H1 (cell line): ENCODE data around the gene IQGAP1. TPM values are rescaled to one million over a fixed set of nuclear protein-coding genes. Genes with fewer than 3 reads are reported as not detected.

ENCODE experiments used
- CTCF ChIA-PET: fragments of 300-600 bp; sonication (Branson Sonifier 250); formaldehyde crosslinking; loops from one replicate; lab custom pipeline; 2021; ENCODE audit not compliant: partially characterized antibody; lab: Charles Lee
- POLR2A ChIA-PET: fragments of 300-600 bp; sonication (Branson Sonifier 250); formaldehyde crosslinking; loops from one replicate; lab custom pipeline; 2021; ENCODE audit warnings: inconsistent platforms; ENCODE audit not compliant: partially characterized antibody; lab: Charles Lee
- DNase-seq, 2 experiments: peaks; one replicate each; pipeline versions ENCODE4 v3.0.0 to v3.0.0-alpha.2; 2010 to 2022; ENCODE audit warnings: low spot score in 2 of 2, low read depth in 1 of 2, mixed read lengths in 1 of 2
- FAIRE-seq: peaks from 2 replicates; lab custom pipeline; 2011; peaks lifted over from hg19 to GRCh38; lab: Jason Lieb, UNC
- H2AFZ ChIP-seq: 2 replicates; pipeline ENCODE4 v1.8.1; 2012; ENCODE audit warnings: low read length, inconsistent platforms
- H2AK5ac ChIP-seq: 2 replicates; pipeline ENCODE4 v1.6.1; 2013; ENCODE audit warnings: low read depth, low read length
- H2BK120ac ChIP-seq: replicated peaks from 2 replicates; pipeline ENCODE3; 2013; ENCODE audit warnings: low read depth, low read length, inconsistent platforms
- H2BK12ac ChIP-seq: 2 replicates; pipeline ENCODE4 v1.6.1; 2013; ENCODE audit warnings: low read depth, low read length
- H2BK15ac ChIP-seq: 2 replicates; pipeline ENCODE4 v1.6.1; 2013; ENCODE audit warnings: low read length
- H2BK20ac ChIP-seq: 2 replicates; pipeline ENCODE4 v1.6.1; 2013; ENCODE audit warnings: low read length
- H2BK5ac ChIP-seq: 2 replicates; pipeline ENCODE4 v1.6.1; 2013; ENCODE audit warnings: low read depth, low read length
- H3K14ac ChIP-seq: 2 replicates; pipeline ENCODE4 v1.6.1; 2013; ENCODE audit warnings: inconsistent platforms; ENCODE audit not compliant: insufficient read length
- H3K18ac ChIP-seq: 2 replicates; pipeline ENCODE4 v1.6.1; 2013; ENCODE audit warnings: low read length; ENCODE audit errors: extremely low read depth
- H3K23ac ChIP-seq: 2 replicates; pipeline ENCODE4 v1.6.1; 2013; ENCODE audit warnings: inconsistent platforms; ENCODE audit not compliant: insufficient read length
- H3K23me2 ChIP-seq: 2 replicates; pipeline ENCODE4 v1.6.1; 2013; ENCODE audit warnings: low read depth, low read length
- H3K27ac ChIP-seq: 2 replicates; pipeline ENCODE4 v1.6.1; 2011; ENCODE audit warnings: low read depth, low read length, inconsistent platforms
- H3K27me3 ChIP-seq, 4 experiments: replicated peaks in 1 of 4; 1 replicate in 1 of 4; 2 replicates in 3 of 4; pipeline versions ENCODE4 v1.6.1 to v1.8.1; 2011 to 2013; ENCODE audit warnings: low read length in 3 of 4, mild to moderate bottlenecking in 3 of 4, inconsistent platforms in 2 of 4, mixed read lengths in 2 of 4, moderate library complexity in 1 of 4; ENCODE audit not compliant: control insufficient read depth in 3 of 4, insufficient read depth in 3 of 4; ENCODE audit errors: extremely low read depth in 1 of 4
- H3K36me3 ChIP-seq, 4 experiments: 2 replicates each; pipeline versions ENCODE4 v1.6.1 to v1.8.1; 2011 to 2013; ENCODE audit warnings: mild to moderate bottlenecking in 4 of 4, low read length in 3 of 4, moderate library complexity in 2 of 4, control low read depth in 1 of 4, inconsistent platforms in 1 of 4; ENCODE audit not compliant: insufficient read depth in 4 of 4, control insufficient read depth in 2 of 4
- H3K4ac ChIP-seq: replicated peaks from 2 replicates; pipeline ENCODE3; 2013; ENCODE audit warnings: low read length, low read depth, mixed read lengths, inconsistent platforms; ENCODE audit not compliant: insufficient read length
- H3K4me1 ChIP-seq, 4 experiments: replicated peaks in 1 of 4; 1 replicate in 1 of 4; 2 replicates in 3 of 4; pipeline versions ENCODE4 v1.6.1 to v1.8.1; 2011 to 2013; ENCODE audit warnings: low read length in 3 of 4, inconsistent platforms in 2 of 4, mixed read lengths in 1 of 4; ENCODE audit not compliant: insufficient read depth in 4 of 4, control insufficient read depth in 3 of 4
- H3K4me2 ChIP-seq, 2 experiments: 2 replicates each; pipeline versions ENCODE4 v1.6.1 to v1.8.1; 2011 to 2013; ENCODE audit warnings: low read depth in 2 of 2, low read length in 2 of 2, control low read depth in 1 of 2, inconsistent platforms in 1 of 2, mild to moderate bottlenecking in 1 of 2; ENCODE audit not compliant: insufficient read depth in 1 of 2
- H3K4me3 ChIP-seq, 4 experiments: fragments of 200-600, 300-600 bp in 1 of 4; sonication (generic), shearing (Covaris generic), sonication (Bioruptor Twin) in 1 of 4; 2 replicates each; pipeline versions ENCODE4 v1.5.1 to v1.8.1; 2011 to 2016; ENCODE audit warnings: low read length in 4 of 4, low read depth in 3 of 4, control low read depth in 2 of 4, inconsistent platforms in 2 of 4, mild to moderate bottlenecking in 2 of 4, mixed read lengths in 1 of 4, moderate library complexity in 1 of 4; ENCODE audit not compliant: insufficient read depth in 2 of 4; ENCODE audit errors: extremely low read depth in 1 of 4
- H3K56ac ChIP-seq: replicated peaks from 2 replicates; pipeline ENCODE3; 2013; ENCODE audit warnings: low read depth, mild to moderate bottlenecking, mixed read lengths, low read length, inconsistent platforms; ENCODE audit not compliant: insufficient read length
- H3K79me1 ChIP-seq: 2 replicates; pipeline ENCODE4 v1.6.1; 2013; ENCODE audit warnings: low read depth, low read length, control low read depth
- H3K79me2 ChIP-seq, 2 experiments: 2 replicates each; pipeline versions ENCODE4 v1.6.1 to v1.8.1; 2012 to 2013; ENCODE audit warnings: low read length in 2 of 2, mild to moderate bottlenecking in 2 of 2, inconsistent platforms in 1 of 2; ENCODE audit not compliant: insufficient read depth in 2 of 2, control insufficient read depth in 1 of 2
- H3K9ac ChIP-seq, 4 experiments: replicated peaks in 1 of 4; 1 replicate in 1 of 4; 2 replicates in 3 of 4; pipeline versions ENCODE4 v1.6.1 to v1.8.1; 2011 to 2013; ENCODE audit warnings: low read depth in 3 of 4, low read length in 3 of 4, control low read depth in 2 of 4, mild to moderate bottlenecking in 2 of 4, moderate library complexity in 2 of 4, inconsistent platforms in 1 of 4; ENCODE audit errors: extremely low read depth in 1 of 4
- H3K9me3 ChIP-seq, 2 experiments: 2 replicates each; pipeline versions ENCODE4 v1.6.1 to v1.8.1; 2012 to 2013; ENCODE audit warnings: mild to moderate bottlenecking in 2 of 2, moderate library complexity in 2 of 2, control low read depth in 1 of 2, inconsistent platforms in 1 of 2, low read depth in 1 of 2, low read length in 1 of 2, mixed read lengths in 1 of 2; ENCODE audit not compliant: insufficient read depth in 2 of 2
- H4K20me1 ChIP-seq, 2 experiments: replicated peaks in 1 of 2; 2 replicates each; pipeline versions ENCODE3 to v1.8.1; 2011 to 2013; ENCODE audit warnings: inconsistent platforms in 2 of 2, low read length in 2 of 2, mild to moderate bottlenecking in 1 of 2; ENCODE audit not compliant: insufficient read depth in 2 of 2, control insufficient read depth in 1 of 2
- H4K5ac ChIP-seq: 2 replicates; pipeline ENCODE4 v1.6.1; 2013; ENCODE audit warnings: low read length, low read depth, mixed read lengths, inconsistent platforms; ENCODE audit not compliant: insufficient read length
- H4K8ac ChIP-seq: 2 replicates; pipeline ENCODE4 v1.8.0; 2013; ENCODE audit warnings: mild to moderate bottlenecking, moderate library complexity, low read length, inconsistent platforms; ENCODE audit not compliant: insufficient read depth; ENCODE audit errors: extremely low read depth
- H4K91ac ChIP-seq: replicated peaks from 2 replicates; pipeline ENCODE3; 2013; ENCODE audit warnings: low read length, mixed read lengths, inconsistent platforms; ENCODE audit not compliant: insufficient read length
- E2F6 ChIP-seq: IDR thresholded peaks from 2 replicates; pipeline ENCODE4 v1.6.1; 2012; ENCODE audit warnings: inconsistent platforms
- FOSL1 ChIP-seq: IDR thresholded peaks from 2 replicates; pipeline ENCODE4 v1.6.1; 2011; ENCODE audit warnings: mild to moderate bottlenecking, low read depth, low read length, moderate library complexity; ENCODE audit not compliant: insufficient read depth
- HDAC2 ChIP-seq, 2 experiments: fragments of 300-600 bp in 1 of 2; sonication (generic) in 1 of 2; IDR thresholded peaks; 2 replicates each; pipeline ENCODE4 v1.6.1; 2011 to 2012; ENCODE audit warnings: low read depth in 2 of 2, low read length in 2 of 2, mild to moderate bottlenecking in 2 of 2, moderate library complexity in 2 of 2, borderline replicate concordance in 1 of 2, inconsistent platforms in 1 of 2
- HDAC6 ChIP-seq: IDR thresholded peaks from one replicate; pipeline ENCODE4 v1.7.1; 2012; ENCODE audit warnings: low read depth, mild to moderate bottlenecking, inconsistent platforms, low read length, moderate library complexity
- MAFK ChIP-seq: IDR thresholded peaks from 2 replicates; pipeline ENCODE4 v1.6.1; 2012; ENCODE audit warnings: low read depth, mild to moderate bottlenecking, improper control_type of control experiment, low read length
- MAX ChIP-seq: IDR thresholded peaks from 2 replicates; pipeline ENCODE4 v1.6.1; 2012; ENCODE audit warnings: inconsistent platforms
- RAD21 ChIP-seq, 2 experiments: IDR thresholded peaks in 1 of 2; conservative IDR thresholded peaks in 1 of 2; 2 replicates each; pipeline ENCODE4 v1.6.1; 2011; ENCODE audit warnings: low read depth in 2 of 2, low read length in 2 of 2, improper control_type of control experiment in 1 of 2, inconsistent platforms in 1 of 2, mild to moderate bottlenecking in 1 of 2, moderate library complexity in 1 of 2
- SP1 ChIP-seq: IDR thresholded peaks from 2 replicates; pipeline ENCODE4 v1.6.1; 2011; ENCODE audit warnings: low read depth, low read length
- SP2 ChIP-seq: IDR thresholded peaks from 2 replicates; pipeline ENCODE4 v1.6.1; 2012; ENCODE audit warnings: mild to moderate bottlenecking, low read length, inconsistent platforms
- SRF ChIP-seq: IDR thresholded peaks from 2 replicates; pipeline ENCODE4 v1.6.1; 2011; ENCODE audit warnings: mild to moderate bottlenecking, low read depth, low read length, moderate library complexity
- SUZ12 ChIP-seq: fragments of 200-600 bp; sonication (generic); IDR thresholded peaks from 2 replicates; pipeline ENCODE4 v1.6.1; 2012; ENCODE audit warnings: mild to moderate bottlenecking, inconsistent platforms, low read length, moderate library complexity, mixed read lengths
- TCF12 ChIP-seq: IDR thresholded peaks from 2 replicates; pipeline ENCODE4 v1.6.1; 2011; ENCODE audit warnings: low read depth, mild to moderate bottlenecking, low read length
- TEAD4 ChIP-seq: IDR thresholded peaks from 2 replicates; pipeline ENCODE4 v1.6.1; 2012; ENCODE audit warnings: low read depth, low read length, inconsistent platforms, mixed read lengths
- WGBS, 2 experiments: shearing (Covaris generic) in 1 of 2; methylation state at CpG; one replicate each; pipeline versions ENCODE4 v1.1.6 to v1.1.7; 2013 to 2015; ENCODE audit warnings: low lambda C conversion rate in 2 of 2, mixed read lengths in 2 of 2, inconsistent platforms in 1 of 2, low coverage in 1 of 2, missing lambda C conversion rate in 1 of 2; ENCODE audit not compliant: insufficient replicate concordance in 2 of 2, insufficient coverage in 1 of 2, insufficient read length in 1 of 2; ENCODE audit errors: extremely low coverage in 1 of 2, missing lambda C conversion rate in 1 of 2; 5-methylcytosine and 5-hydroxymethylcytosine counted together
- polyA plus RNA-seq, 7 experiments: library from polyadenylated mRNA; depleted of rRNA in 3 of 7; stranded (reverse) in 5 of 7; unstranded in 2 of 7; fragments of >200 nt in 5 of 7; fragments of 200-250 nt in 2 of 7; gene quantifications; 1 replicate in 5 of 7; 2 replicates in 1 of 7; 4 replicates in 1 of 7; pipeline versions ENCODE4 v1.2.1 to v1.2.3, GENCODE V29; 2011 to 2013; ENCODE audit warnings: missing spikeins in 2 of 7, mixed read lengths in 2 of 7
- total RNA-seq: library from RNA; stranded (reverse); fragmentation: NEBNext Ultra II Directional; extraction: Animal tissue kit (Norgen Biotek cat#: 25700); gene quantifications from 2 replicates; pipeline ENCODE4 v1.2.1, GENCODE V29; 2021

IQGAP1 gene
- total and polyA plus RNA-seq, 2 of the 8 experiments (the other 6 are each of a cell fraction or from before 2014, with no cell fraction given): 56.0 to 138 TPM

- peaks cover 0 to 19% (median 13%) of the 10 kb centered on the region in 4 experiments; a peak in 6 of 8 replicates for H3K36me3 ChIP-seq
- no peak overlapping the region for H4K91ac ChIP-seq
- no peak overlapping the region for H2BK120ac ChIP-seq
- CTCF ChIA-PET: interaction anchor here (0.7 to 4.8 kb wide), 5 partner anchors 18 to 180 kb away, joined by 3 to 21 read pairs (median 3); no protein-coding TSS in a partner anchor
- no peak overlapping the region for H4K8ac ChIP-seq
- H2BK20ac ChIP-seq: no peak overlapping the region
- H3K27me3 ChIP-seq: no peaks in the 10 kb centered on the region
- no peaks in the 10 kb centered on the region for H3K23me2 ChIP-seq
- H2BK5ac ChIP-seq: no peak overlapping the region
- H3K9ac ChIP-seq: no peak overlapping the region
- no peak for FAIRE-seq
- no peak overlapping the region for H2AFZ ChIP-seq
- no peak overlapping the region for H3K4me2 ChIP-seq
- POLR2A ChIA-PET: interaction anchor here (1.0 kb wide), 1 partner anchor 127 kb away, joined by 3 read pairs; no protein-coding TSS in a partner anchor
- no peak overlapping the region for H4K5ac ChIP-seq
- H2AK5ac ChIP-seq: no peak overlapping the region
- WGBS, 2 experiments: 78% methylated on average over 3 of the region's 3 CpGs; no CpG with 5 or more reads in 1 of the 2 experiments
- no peak for DNase-seq
- no peak overlapping the region for H3K56ac ChIP-seq
- no peak overlapping the region for H3K4ac ChIP-seq
- no peak overlapping the region for H3K14ac ChIP-seq
- H3K79me2 ChIP-seq: no peaks in the 10 kb centered on the region
- no peak overlapping the region for H3K23ac ChIP-seq
- H3K18ac ChIP-seq: no peak overlapping the region
- TF ChIP-seq SRF: no peak
- no peak for TF ChIP-seq RAD21 (IDR thresholded peaks at IDR 0.05 in 1 of 2, conservative IDR thresholded peaks at IDR 0.05 in 1 of 2; ENCODE audit: low read depth in 2 of 2, low read length in 2 of 2)
- TF ChIP-seq MAFK: no peak
- TF ChIP-seq E2F6: no peak
- no peak for TF ChIP-seq SP1
- no peak for TF ChIP-seq TEAD4
- TF ChIP-seq MAX: no peak
- no peak for TF ChIP-seq HDAC2 (IDR thresholded peaks at IDR 0.05; ENCODE audit: borderline replicate concordance in 1 of 2, low read depth in 2 of 2, low read length in 2 of 2)
- TF ChIP-seq TCF12: no peak
- TF ChIP-seq SP2: no peak
- TF ChIP-seq SUZ12: no peak
- no peak for TF ChIP-seq FOSL1
- no peak for TF ChIP-seq HDAC6
- H3K4me3 ChIP-seq: no peak overlapping the region
- H3K27ac ChIP-seq: no peak overlapping the region
- H2BK12ac ChIP-seq: no peak overlapping the region
- H4K20me1 ChIP-seq: peaks cover 0 to 2% of the 10 kb centered on the region in 2 experiments
- no peak overlapping the region for H2BK15ac ChIP-seq
- H3K4me1 ChIP-seq: no peaks in the 10 kb centered on the region
- peaks cover 2% of the 10 kb centered on the region; the same call in 1 of the 2 replicates for H3K79me1 ChIP-seq
- no peaks in the 10 kb centered on the region for H3K9me3 ChIP-seq
Observed at GRCh38 chr15:90463381-90463780, 75.3 kb downstream of the IQGAP1 start.
